Activated T-cell treated with anti-CD3 and anti-CD28 coated beads, Interleukin-2, amount 50 U/mL, for 72 hours (primary cell): ENCODE data around the gene BMAL1. TPM values are rescaled to one million over a fixed set of nuclear protein-coding genes. Genes with fewer than 3 reads are reported as not detected.

ENCODE experiments used
- ATAC-seq, 2 donors: fragments of 150-1000 bp; cut with Tn5 transposase; replicated peaks in 1 of 2; 2 replicates each; pipeline ENCODE4 v1.10.0; 2021; ENCODE audit warnings: moderate library complexity in 2 of 2, mild to moderate bottlenecking in 1 of 2
- DNase-seq, 2 donors: peaks; one replicate each; pipeline ENCODE4 v3.0.0; 2021 to 2022; ENCODE audit warnings: mixed read lengths in 1 of 2
- H3K27ac Mint-ChIP-seq: one replicate; pipeline ENCODE4 v1.8.0; 2022; ENCODE audit warnings: mild to moderate bottlenecking, moderate library complexity, mixed read lengths
- H3K27me3 Mint-ChIP-seq: one replicate; pipeline ENCODE4 v1.8.0; 2022; ENCODE audit warnings: low read depth, mixed read lengths
- H3K36me3 Mint-ChIP-seq, 2 donors: one replicate each; pipeline ENCODE4 v1.8.0; 2022; ENCODE audit warnings: mixed read lengths in 2 of 2, mild to moderate bottlenecking in 1 of 2; ENCODE audit not compliant: insufficient read depth in 2 of 2
- H3K4me1 Mint-ChIP-seq: one replicate; pipeline ENCODE4 v1.8.0; 2022; ENCODE audit warnings: low read depth, mixed read lengths
- H3K4me3 Mint-ChIP-seq, 2 donors: one replicate each; pipeline ENCODE4 v1.8.0; 2022; ENCODE audit warnings: mild to moderate bottlenecking in 2 of 2, mixed read lengths in 2 of 2, moderate library complexity in 2 of 2
- H3K9me3 Mint-ChIP-seq, 2 donors: one replicate each; pipeline ENCODE4 v1.8.0; 2022; ENCODE audit warnings: mixed read lengths in 2 of 2
- total RNA-seq, 2 donors: library from RNA; stranded (reverse); gene quantifications; one replicate each; pipeline ENCODE4 v1.2.3, GENCODE V29; 2022

BMAL1 gene
- total RNA-seq = 10 to 100 TPM; 29.6 to 43.5 TPM

GRCh38 chr11:13277768-13278608, at the start of gene BMAL1:
Gene BMAL1 (plus strand): TSS chr11:13277790. CDS start chr11:13354309, 76,519 bp downstream.
- H3K4me1 Mint-ChIP-seq = peaks cover 57% of the 10 kb centered on the region
- H3K27ac Mint-ChIP-seq = peak within 1 kb of the TSS; percentile 94
- H3K27me3 Mint-ChIP-seq = peaks cover 34% of the 10 kb centered on the region
- no peaks in the 10 kb centered on the region for H3K9me3 Mint-ChIP-seq
- ATAC-seq (peak; percentile 37 to 74), DNase-seq (peak; percentile 63 to 66)
- H3K36me3 Mint-ChIP-seq = peaks cover 2 to 7% of the 10 kb centered on the region in 2 donors
- H3K4me3 Mint-ChIP-seq = peak within 1 kb of the TSS; percentile 97 to 98

- peak in 1 of 2 donors; percentile 59 for ATAC-seq
These were observed 49.0 kb upstream of the BMAL1 start for GRCh38 chr11:13228572-13228971.

GRCh38 chr11:13229136-13229535, 48.5 kb upstream of the BMAL1 start:
- Mint-ChIP-seq H3K9me3 (no peaks in the 10 kb centered on the region), H3K36me3 (no peaks in the 10 kb centered on the region), H3K27me3 (peaks cover 5% of the 10 kb centered on the region), H3K4me1 (no peaks in the 10 kb centered on the region), H3K4me3 (no peak overlapping the region), H3K27ac (no peak overlapping the region)
- DNase-seq = no peak
- ATAC-seq = no peak

More at GRCh38 chr11:13228572-13228971, 49.0 kb upstream of the BMAL1 start:
- Mint-ChIP-seq H3K9me3 (no peaks in the 10 kb centered on the region), H3K4me3 (no peak overlapping the region), H3K27ac (no peak overlapping the region), H3K4me1 (no peaks in the 10 kb centered on the region), H3K27me3 (no peaks in the 10 kb centered on the region), H3K36me3 (no peaks in the 10 kb centered on the region)
- no peak for DNase-seq

GRCh38 chr11:13229711-13230318, 47.8 kb upstream of the BMAL1 start:
- Mint-ChIP-seq H3K4me1 (no peaks in the 10 kb centered on the region), H3K27me3 (peaks cover 8% of the 10 kb centered on the region), H3K4me3 (no peak overlapping the region), H3K9me3 (no peaks in the 10 kb centered on the region), H3K36me3 (no peaks in the 10 kb centered on the region), H3K27ac (no peak overlapping the region)
- ATAC-seq (no peak), DNase-seq (no peak)

DNA sequence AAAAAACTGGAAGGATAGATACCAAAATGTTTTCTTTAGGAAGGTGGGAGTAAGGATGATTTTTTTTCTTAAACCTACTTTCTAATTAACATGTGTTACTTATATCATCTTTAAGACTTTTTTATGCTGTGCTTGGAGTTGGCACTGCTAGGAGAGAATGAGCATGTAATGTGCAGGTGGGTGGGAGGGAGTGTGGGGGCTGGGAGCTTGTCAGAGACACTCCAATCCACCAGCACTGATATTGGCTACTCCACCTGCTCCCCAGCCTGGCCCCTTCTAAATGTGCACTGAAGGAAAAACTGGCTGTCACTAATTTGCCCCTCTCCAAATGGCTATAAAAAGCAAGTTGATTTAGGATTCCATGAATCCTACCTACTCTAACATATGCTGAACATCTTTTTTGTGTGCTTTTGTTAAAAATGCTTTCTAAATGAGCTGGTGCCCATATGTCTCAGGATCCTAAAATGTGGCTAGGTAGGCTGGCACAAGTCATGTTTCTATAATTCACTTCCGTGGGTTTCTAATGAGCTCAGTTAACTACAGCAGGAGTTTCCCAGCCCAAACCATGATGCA, 44.3 kb upstream of the BMAL1 start:
- no peak for DNase-seq
- Mint-ChIP-seq H3K27me3 (peaks cover 24% of the 10 kb centered on the region), H3K4me3 (no peak overlapping the region), H3K9me3 (no peaks in the 10 kb centered on the region), H3K27ac (no peak overlapping the region), H3K4me1 (no peaks in the 10 kb centered on the region), H3K36me3 (no peaks in the 10 kb centered on the region)
- ATAC-seq = no peak

- peaks cover 24% of the 10 kb centered on the region for H3K27me3 Mint-ChIP-seq
- DNase-seq (no peak), ATAC-seq (no peak)
- no peak overlapping the region for H3K4me3 Mint-ChIP-seq
- H3K27ac Mint-ChIP-seq = no peak overlapping the region
- H3K4me1 Mint-ChIP-seq = no peaks in the 10 kb centered on the region
- H3K9me3 Mint-ChIP-seq = no peaks in the 10 kb centered on the region
- H3K36me3 Mint-ChIP-seq = no peaks in the 10 kb centered on the region
These were observed 41.7 kb upstream of the BMAL1 start for GRCh38 chr11:13235895-13236294.

- DNase-seq = no peak
- Mint-ChIP-seq H3K4me1 (no peaks in the 10 kb centered on the region), H3K4me3 (no peak overlapping the region), H3K27me3 (peaks cover 24% of the 10 kb centered on the region), H3K9me3 (no peaks in the 10 kb centered on the region), H3K27ac (no peak overlapping the region), H3K36me3 (no peaks in the 10 kb centered on the region)
- ATAC-seq = no peak
These were observed 41.0 kb upstream of the BMAL1 start for GRCh38 chr11:13236626-13237025.

DNA sequence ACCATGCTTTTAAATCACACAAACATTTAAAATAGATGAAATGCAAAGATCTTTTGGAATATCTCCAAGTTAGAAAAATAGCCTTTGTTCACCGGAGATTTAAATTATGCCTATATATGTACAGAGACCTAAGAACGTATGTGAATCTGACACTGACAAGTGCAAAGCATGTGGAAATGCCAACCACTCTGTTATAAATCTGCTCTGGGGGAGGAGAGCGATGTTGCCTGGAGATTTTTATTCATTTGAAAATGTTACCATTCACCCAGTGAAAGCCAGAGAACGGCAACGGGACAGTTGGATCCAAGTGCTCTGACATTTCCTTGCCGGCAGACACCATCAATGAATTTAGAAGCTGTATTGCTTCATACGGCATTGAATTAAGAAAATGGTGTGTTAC, 39.8 kb upstream of the BMAL1 start:
- Mint-ChIP-seq H3K4me3 (no peak overlapping the region), H3K27me3 (peaks cover 33% of the 10 kb centered on the region), H3K9me3 (no peaks in the 10 kb centered on the region), H3K27ac (no peak overlapping the region), H3K36me3 (no peaks in the 10 kb centered on the region), H3K4me1 (no peaks in the 10 kb centered on the region)
- DNase-seq = no peak
- ATAC-seq = no peak

DNA sequence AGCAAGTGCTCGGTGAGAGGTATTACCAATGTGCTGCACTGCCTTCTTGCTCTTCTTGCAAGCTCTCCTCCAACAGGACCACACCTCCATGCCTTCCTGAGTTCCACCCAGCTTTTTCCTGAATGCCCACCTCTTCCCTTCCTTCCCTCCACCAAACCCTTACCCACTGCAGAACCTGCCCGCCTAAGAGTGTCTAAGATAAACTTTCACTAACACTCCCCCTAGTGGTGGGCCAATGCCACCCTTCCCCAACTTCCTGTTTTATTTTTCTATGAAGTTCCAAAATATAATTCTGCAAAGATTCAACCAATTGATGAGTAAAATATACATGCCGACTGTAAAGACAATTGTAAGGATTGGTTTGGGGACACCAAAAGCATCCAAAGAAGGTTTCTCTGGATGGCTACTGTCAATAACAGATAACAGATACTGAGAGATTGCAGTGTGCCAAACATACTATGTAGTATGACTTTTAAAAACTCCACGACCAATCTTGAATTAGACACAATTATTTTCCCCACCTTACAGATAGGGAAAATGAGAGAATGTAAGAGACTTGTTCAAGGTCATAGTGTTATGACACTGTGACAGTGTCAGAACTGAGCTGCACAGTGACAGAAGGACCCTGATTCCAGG, 38.6 kb upstream of the BMAL1 start:
- no peak overlapping the region for H3K27ac Mint-ChIP-seq
- ATAC-seq = peak; percentile 55 to 63

GRCh38 chr11:13242564-13242963, 35.0 kb upstream of the BMAL1 start:
- Mint-ChIP-seq H3K4me1 (no peaks in the 10 kb centered on the region), H3K27me3 (peaks cover 44% of the 10 kb centered on the region), H3K36me3 (no peaks in the 10 kb centered on the region), H3K4me3 (no peak overlapping the region), H3K9me3 (no peaks in the 10 kb centered on the region), H3K27ac (no peak overlapping the region)
- DNase-seq = no peak
- ATAC-seq = no peak

More for the DNA sequence above, 38.6 kb upstream of the BMAL1 start:
- peak; percentile 50 to 65 for DNase-seq
- Mint-ChIP-seq H3K27me3 (peaks cover 34% of the 10 kb centered on the region), H3K9me3 (no peaks in the 10 kb centered on the region), H3K36me3 (no peaks in the 10 kb centered on the region), H3K4me1 (no peaks in the 10 kb centered on the region), H3K4me3 (no peak overlapping the region)

DNA sequence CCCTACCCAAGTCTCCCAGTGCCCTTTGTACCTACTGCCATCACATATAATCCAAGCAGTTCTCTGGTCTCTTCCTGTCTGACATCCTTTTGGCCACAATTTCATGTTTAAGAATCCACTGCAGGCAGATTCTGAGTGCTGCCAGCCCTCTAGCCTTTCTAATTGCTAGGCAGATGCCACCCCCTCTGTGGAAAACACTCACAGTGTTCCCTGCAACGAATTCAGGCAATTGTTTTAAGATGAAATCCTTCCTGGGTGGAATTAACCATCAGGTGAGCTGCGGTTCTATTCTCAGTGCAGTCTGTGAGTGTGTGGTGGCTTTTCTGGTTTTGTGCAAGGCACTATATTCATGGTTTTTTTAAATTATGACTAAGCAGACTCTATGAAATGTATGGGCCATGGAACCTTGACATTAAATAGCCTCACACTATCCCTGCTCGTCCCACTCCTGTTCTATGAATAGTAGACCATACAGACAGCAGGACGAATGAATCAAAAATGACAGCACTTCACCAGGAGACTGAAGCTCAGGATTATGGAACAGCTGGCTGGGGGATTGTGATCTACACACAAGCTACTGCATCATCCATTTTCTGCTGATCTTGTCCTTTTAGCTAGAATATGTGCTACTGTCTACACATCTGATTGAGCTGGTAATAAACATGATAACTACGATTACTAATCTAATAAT, 29.8 kb upstream of the BMAL1 start:
- DNase-seq = no peak
- H3K27ac Mint-ChIP-seq = no peak overlapping the region
- no peaks in the 10 kb centered on the region for H3K9me3 Mint-ChIP-seq
- ATAC-seq = no peak
- H3K4me1 Mint-ChIP-seq = no peaks in the 10 kb centered on the region
- no peak overlapping the region for H3K4me3 Mint-ChIP-seq
- peaks cover 36% of the 10 kb centered on the region for H3K27me3 Mint-ChIP-seq
- H3K36me3 Mint-ChIP-seq = no peaks in the 10 kb centered on the region

DNA sequence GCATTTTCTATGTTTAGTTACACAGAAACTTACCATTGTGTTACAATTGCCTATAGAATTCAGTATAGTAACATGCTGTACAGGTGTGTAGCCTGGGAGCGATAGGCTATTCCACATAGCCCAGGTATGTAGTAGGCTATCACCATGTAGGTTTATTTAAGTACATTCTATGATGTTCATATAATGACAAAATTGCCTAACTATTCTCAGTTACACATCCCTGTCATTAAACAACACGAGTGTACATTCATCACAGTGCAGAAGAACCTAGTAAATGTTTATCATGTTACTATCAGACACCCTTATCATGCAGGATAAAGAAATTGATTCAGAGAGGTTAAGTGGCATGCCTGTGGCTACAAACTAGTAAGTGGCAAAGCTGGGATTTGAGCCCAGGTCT, 28.4 kb upstream of the BMAL1 start:
- H3K4me3 Mint-ChIP-seq = no peak overlapping the region
- H3K27ac Mint-ChIP-seq = no peak overlapping the region
- ATAC-seq (no peak), DNase-seq (no peak)
- H3K27me3 Mint-ChIP-seq = peaks cover 31% of the 10 kb centered on the region
- H3K9me3 Mint-ChIP-seq = no peaks in the 10 kb centered on the region
- no peaks in the 10 kb centered on the region for H3K4me1 Mint-ChIP-seq
- H3K36me3 Mint-ChIP-seq = no peaks in the 10 kb centered on the region
